Right lobe of liver (tissue), 6 donors: ENCODE results near the gene RGS12. TPM values are rescaled to one million over a fixed set of nuclear protein-coding genes. Genes with fewer than 3 reads are reported as not detected.

ENCODE experiments used
- ATAC-seq, 4 donors: fragments of 200-7000 bp; cut with Tn5 transposase; one replicate each; pipeline ENCODE4 v1.9.1; 2020; ENCODE audit warnings: mild to moderate bottlenecking in 4 of 4, moderate library complexity in 4 of 4
- DNase-seq, 3 donors: peaks; one replicate each; pipeline ENCODE4 v3.0.0-alpha.2; 2020
- H3K27ac ChIP-seq, 3 donors: fragments of 200-600 bp; one replicate each; pipeline ENCODE4 v1.8.0; 2022
- H3K27me3 ChIP-seq, 2 donors: fragments of 200-600 bp; one replicate each; pipeline ENCODE4 v1.8.0; 2022
- H3K36me3 ChIP-seq, 4 donors: fragments of 200-600 bp; sonication (generic) in 1 of 4; one replicate each; pipeline versions ENCODE4 v1.5.1 to v1.8.0; 2017 to 2022; ENCODE audit warnings: control low read depth in 1 of 4
- H3K4me1 ChIP-seq, 4 donors: fragments of 200-600 bp; sonication (generic) in 1 of 4; one replicate each; pipeline versions ENCODE4 v1.5.1 to v1.8.0; 2017 to 2022; ENCODE audit warnings: control low read depth in 1 of 4
- H3K4me3 ChIP-seq, 3 donors: fragments of 200-600 bp; one replicate each; pipeline ENCODE4 v1.8.0; 2022
- H3K9me3 ChIP-seq, 4 donors: fragments of 200-600 bp; sonication (generic) in 1 of 4; one replicate each; pipeline versions ENCODE4 v1.5.1 to v1.8.0; 2017 to 2022; ENCODE audit warnings: control low read depth in 1 of 4
- POLR2A ChIP-seq: fragments of 450-650 bp; IDR thresholded peaks from one replicate; pipeline ENCODE4 v1.6.1; 2017; ENCODE audit warnings: antibody characterized with exemption, mild to moderate bottlenecking
- WGBS: methylation state at CpG from one replicate; pipeline ENCODE4 v1.1.6; 2018; ENCODE audit warnings: low coverage, low lambda C conversion rate; ENCODE audit not compliant: insufficient coverage; ENCODE audit errors: missing lambda C conversion rate; 5-methylcytosine and 5-hydroxymethylcytosine counted together
- intact Hi-C, 2 donors: fragments of 100-400 bp; cut with DNase I; formaldehyde crosslinking; loops; one replicate each; pipeline versions ENCODE4 v1.11.2 to v1.14.1; 2022
- total RNA-seq, 6 experiments: library from RNA; depleted of rRNA in 2 of 6; stranded (reverse); fragments of >200 nt in 2 of 6; fragmentation: NEBNext Ultra II Directional in 3 of 6; extraction: Animal tissue kit (Norgen Biotek cat#: 25700) in 3 of 6; gene quantifications; one replicate each; pipeline versions ENCODE4 v1.1.0 to v1.2.4, GENCODE V29; 2016 to 2023
- TF ChIP-seq, protein P1 (sequence below), 4 donors: fragments of 200-600 bp in 3 of 4; fragments of 450-650 bp in 1 of 4; IDR thresholded peaks; one replicate each; pipeline versions ENCODE4 v1.5.1 to v1.8.0; 2016 to 2022; ENCODE audit warnings: antibody characterized with exemption in 4 of 4, mild to moderate bottlenecking in 2 of 4
- donor health status: DM: no; HTN: yes; CAD: no.
- donor health status: DM: no; HTN: no; CAD: no.
- donor health status: DM: no; HTN: no; CAD: no.
- donor health status: DM: no; HTN: yes; CAD: no.
- donor health status: DM: no; HTN: yes; CAD: no.

The RGS12 gene
- total RNA-seq, 6 experiments from 2014 or later: 15.0 to 29.6 (median 22.1) TPM

DNA sequence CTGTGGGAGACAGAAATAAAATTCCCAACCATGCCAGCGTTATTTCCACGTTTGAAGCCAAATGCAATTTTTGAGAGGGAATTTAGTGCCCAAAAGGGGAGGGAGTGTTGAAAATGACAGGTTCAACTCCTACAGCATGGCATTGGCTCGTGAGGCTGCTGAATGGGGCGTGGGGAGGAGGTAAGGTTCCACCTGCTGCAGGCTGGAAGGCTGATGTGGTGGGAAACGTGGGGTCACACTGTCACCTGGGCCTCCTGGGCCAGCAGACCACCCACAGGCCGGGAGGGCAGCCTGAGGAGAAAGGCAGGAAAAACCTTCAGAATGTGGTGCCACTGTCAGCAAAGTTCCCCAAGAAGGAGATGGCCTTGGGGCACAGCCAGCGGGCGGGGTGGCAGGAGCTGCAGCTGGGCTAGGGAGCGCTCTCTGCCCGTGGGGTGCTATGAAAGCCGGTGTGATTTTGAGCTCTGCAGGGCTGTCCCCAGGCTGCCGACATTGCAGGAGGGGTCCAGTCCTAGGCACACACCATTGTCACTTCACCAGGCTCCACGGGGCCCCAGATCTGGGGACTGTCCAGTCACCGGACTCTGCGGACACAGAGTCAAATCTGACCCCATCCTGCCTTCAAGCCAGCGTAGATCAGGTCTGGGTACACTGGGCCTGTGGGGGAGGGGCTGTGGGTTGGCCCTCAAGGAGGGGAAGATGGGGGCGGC lies 24.3 kb upstream of the RGS12 start:
- no peak overlapping the region for H3K27ac ChIP-seq

DNA sequence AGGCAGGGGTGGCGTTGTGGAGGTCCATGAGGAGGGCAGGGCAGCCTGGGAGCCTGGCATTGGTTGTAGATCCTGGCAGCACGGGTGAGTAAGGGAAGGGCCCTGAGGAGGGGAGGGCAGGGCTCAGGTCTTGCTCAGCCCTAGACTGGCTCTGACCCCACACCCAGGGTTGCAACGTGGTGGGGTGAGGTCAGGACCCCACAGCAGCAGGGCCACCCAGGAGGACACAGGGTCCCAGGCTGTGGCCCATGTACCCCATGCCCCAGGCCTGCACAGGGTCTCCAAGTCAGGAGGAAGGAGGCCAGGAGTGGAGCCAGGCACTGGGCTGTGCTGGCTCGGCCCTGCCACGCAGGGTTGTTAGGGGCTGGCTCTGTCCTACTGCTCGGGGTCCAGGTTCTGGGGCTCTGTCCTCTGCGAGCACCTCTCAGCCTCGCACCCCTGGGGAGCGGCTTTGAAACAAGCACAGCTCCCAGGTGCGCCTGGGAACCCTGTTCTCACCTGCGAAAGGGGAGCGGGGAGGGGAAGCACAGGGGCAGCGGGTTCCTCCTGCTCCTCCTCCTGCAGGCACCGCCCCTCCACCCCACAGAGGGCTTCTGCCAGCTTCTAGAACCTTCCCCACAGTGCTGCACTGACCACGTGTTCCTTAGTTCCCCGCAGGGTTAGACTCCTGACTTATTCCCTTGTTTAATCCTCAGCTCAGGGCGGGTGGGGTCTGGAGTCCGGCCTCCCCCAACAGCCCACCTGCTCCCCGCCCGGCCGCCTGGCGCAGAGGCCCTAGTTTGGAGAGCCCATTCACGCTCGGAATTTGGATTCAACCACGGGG lies 23.5 kb upstream of the RGS12 start:
- intact Hi-C loops: no loop called here
- WGBS: 82% methylated on average over 6 of the region's 25 CpGs
- H3K4me3 ChIP-seq: no peak overlapping the region
- DNase-seq: no peak
- H3K27ac ChIP-seq: no peak overlapping the region
- H3K4me1 ChIP-seq: no peaks in the 10 kb centered on the region
- no peaks in the 10 kb centered on the region for H3K9me3 ChIP-seq
- ATAC-seq: peak in 1 of 4 donors; percentile 55
- TF ChIP-seq, protein P1, sequence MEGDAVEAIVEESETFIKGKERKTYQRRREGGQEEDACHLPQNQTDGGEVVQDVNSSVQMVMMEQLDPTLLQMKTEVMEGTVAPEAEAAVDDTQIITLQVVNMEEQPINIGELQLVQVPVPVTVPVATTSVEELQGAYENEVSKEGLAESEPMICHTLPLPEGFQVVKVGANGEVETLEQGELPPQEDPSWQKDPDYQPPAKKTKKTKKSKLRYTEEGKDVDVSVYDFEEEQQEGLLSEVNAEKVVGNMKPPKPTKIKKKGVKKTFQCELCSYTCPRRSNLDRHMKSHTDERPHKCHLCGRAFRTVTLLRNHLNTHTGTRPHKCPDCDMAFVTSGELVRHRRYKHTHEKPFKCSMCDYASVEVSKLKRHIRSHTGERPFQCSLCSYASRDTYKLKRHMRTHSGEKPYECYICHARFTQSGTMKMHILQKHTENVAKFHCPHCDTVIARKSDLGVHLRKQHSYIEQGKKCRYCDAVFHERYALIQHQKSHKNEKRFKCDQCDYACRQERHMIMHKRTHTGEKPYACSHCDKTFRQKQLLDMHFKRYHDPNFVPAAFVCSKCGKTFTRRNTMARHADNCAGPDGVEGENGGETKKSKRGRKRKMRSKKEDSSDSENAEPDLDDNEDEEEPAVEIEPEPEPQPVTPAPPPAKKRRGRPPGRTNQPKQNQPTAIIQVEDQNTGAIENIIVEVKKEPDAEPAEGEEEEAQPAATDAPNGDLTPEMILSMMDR (IDR thresholded peaks at IDR 0.05): no peak
- TF ChIP-seq POLR2A: no peak
- H3K36me3 ChIP-seq: no peaks in the 10 kb centered on the region
- H3K27me3 ChIP-seq: no peaks in the 10 kb centered on the region

More for the DNA sequence above, 24.3 kb upstream of the RGS12 start:
- Histone ChIP-seq H3K4me3 (no peak overlapping the region), H3K36me3 (no peaks in the 10 kb centered on the region), H3K27me3 (no peaks in the 10 kb centered on the region), H3K4me1 (no peaks in the 10 kb centered on the region), H3K9me3 (no peaks in the 10 kb centered on the region)
- DNase-seq (no peak), ATAC-seq (peak in 1 of 4 donors; percentile 22)
- intact Hi-C loops: no loop called here
- 86% methylated on average over 9 of the region's 17 CpGs for WGBS
- TF ChIP-seq, protein P1 (IDR thresholded peaks at IDR 0.05): no peak
- TF ChIP-seq POLR2A: no peak

DNA sequence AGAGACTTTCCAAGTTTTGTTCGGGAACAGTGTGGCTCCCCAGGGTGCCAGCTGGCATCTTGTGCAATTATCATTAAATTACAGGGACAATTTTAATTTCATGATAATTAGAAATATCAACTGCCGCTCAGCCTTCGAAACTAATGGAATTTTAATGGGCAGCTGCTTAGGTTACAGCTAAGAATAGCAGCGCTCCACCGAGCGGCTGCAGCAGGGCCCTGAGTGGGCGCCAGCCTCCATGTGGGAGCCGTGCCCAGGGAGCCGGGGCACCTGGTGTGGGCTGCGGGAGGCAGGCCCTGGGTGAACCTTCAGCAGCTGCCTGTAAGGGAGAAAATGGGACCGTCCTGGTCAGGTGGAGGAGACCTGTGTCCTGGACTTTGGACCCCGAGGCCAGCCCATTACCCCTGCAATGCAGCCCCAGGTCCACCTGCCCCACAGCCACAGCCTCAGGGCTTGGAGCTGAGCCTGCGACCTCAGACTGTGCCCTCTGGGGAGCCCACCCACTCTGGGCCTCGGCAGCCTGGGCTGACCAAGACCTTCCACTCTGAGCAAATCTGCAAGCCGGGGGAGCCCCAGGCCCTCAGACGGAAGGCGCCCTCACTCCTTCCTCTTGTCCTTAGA lies 22.7 kb upstream of the RGS12 start:
- 89% methylated on average over 9 of the region's 17 CpGs for WGBS
- H3K4me3 ChIP-seq: no peak overlapping the region
- no peak for DNase-seq
- TF ChIP-seq POLR2A: no peak
- TF ChIP-seq, protein P1 (IDR thresholded peaks at IDR 0.05): no peak
- no peaks in the 10 kb centered on the region for H3K4me1 ChIP-seq
- no peaks in the 10 kb centered on the region for H3K9me3 ChIP-seq
- no peak overlapping the region for H3K27ac ChIP-seq
- no peaks in the 10 kb centered on the region for H3K27me3 ChIP-seq
- no peak for ATAC-seq
- intact Hi-C loops: no loop called here
- H3K36me3 ChIP-seq: no peaks in the 10 kb centered on the region

DNA sequence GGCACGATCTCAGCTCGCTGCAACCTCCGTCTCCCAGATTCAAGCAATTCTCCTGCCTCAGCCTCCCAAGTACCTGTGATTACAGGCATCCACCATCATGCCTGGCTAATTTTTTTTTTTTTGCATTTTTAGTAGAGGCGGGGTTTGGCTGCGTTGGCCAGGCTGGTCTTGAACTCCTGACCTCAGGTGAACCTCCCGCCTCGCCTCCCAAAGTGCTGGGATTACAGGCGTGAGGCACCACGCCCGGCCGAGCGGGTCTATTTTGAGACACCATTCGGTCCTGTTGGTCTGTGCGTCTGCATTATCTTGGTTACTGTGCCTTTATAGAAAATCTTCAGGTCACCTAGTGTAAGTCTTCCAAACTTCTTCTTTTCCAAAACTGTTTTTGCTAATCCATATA lies 21.7 kb upstream of the RGS12 start:
- WGBS: 64% methylated on average over 8 of the region's 14 CpGs
- no peaks in the 10 kb centered on the region for H3K4me1 ChIP-seq
- TF ChIP-seq POLR2A: no peak
- TF ChIP-seq, protein P1 (IDR thresholded peaks at IDR 0.05): no peak
- no peak overlapping the region for H3K4me3 ChIP-seq
- H3K27ac ChIP-seq: no peak overlapping the region
- no peaks in the 10 kb centered on the region for H3K27me3 ChIP-seq
- H3K9me3 ChIP-seq: no peaks in the 10 kb centered on the region
- DNase-seq (no peak), ATAC-seq (no peak)
- no peaks in the 10 kb centered on the region for H3K36me3 ChIP-seq
- intact Hi-C loops: no loop called here
